Measurements from ENCODE around the gene NUP107. TPM values are rescaled to one million over a fixed set of nuclear protein-coding genes. Genes with fewer than 3 reads are reported as not detected.
A peak's percentile ranks its signal among the peaks of the same experiment; 100 is the strongest.
"Not testable (repeated sequence)": the region's sequence is repeated elsewhere in the genome, so short reads cannot be mapped to it uniquely, and the experiment has no call there.

Gene NUP107
- 100 to 1,000 TPM; 106 to 134 TPM for total RNA-seq

GRCh38 chr12:68686595-68687521 lies at the start of gene NUP107:
Gene NUP107 (plus strand): TSS chr12:68686978. CDS start chr12:68687066, 88 bp downstream.
- no peaks in the 10 kb centered on the region for H3K27me3 Mint-ChIP-seq
- peaks cover 11% of the 10 kb centered on the region for H3K4me1 Mint-ChIP-seq
- H3K36me3 Mint-ChIP-seq (ENCODE audit: low read depth): peaks cover 34% of the 10 kb centered on the region
- peak within 1 kb of the TSS; percentile 97 for H3K27ac Mint-ChIP-seq
- H3K4me3 Mint-ChIP-seq: peak within 1 kb of the TSS; percentile 95
- ATAC-seq (replicated peaks): peak; percentile 95
- H3K9me3 Mint-ChIP-seq: no peaks in the 10 kb centered on the region

- not testable (repeated sequence) for H3K4me3 Mint-ChIP-seq; H3K27me3 Mint-ChIP-seq; H3K27ac Mint-ChIP-seq; H3K9me3 Mint-ChIP-seq; ATAC-seq (replicated peaks)
- peaks cover 75% of the 10 kb centered on the region for H3K36me3 Mint-ChIP-seq (ENCODE audit: low read depth)
- H3K4me1 Mint-ChIP-seq: peaks cover 50% of the 10 kb centered on the region
Measured at GRCh38 chr12:68637439-68637838, 49.3 kb upstream of the NUP107 start.

GRCh38 chr12:68638171-68638570 lies 48.6 kb upstream of the NUP107 start:
- peaks cover 42% of the 10 kb centered on the region for H3K4me1 Mint-ChIP-seq
- no peak for ATAC-seq (replicated peaks)
- peak overlapping the region; percentile 10 for H3K4me3 Mint-ChIP-seq
- H3K9me3 Mint-ChIP-seq: no peaks in the 10 kb centered on the region
- no peaks in the 10 kb centered on the region for H3K27me3 Mint-ChIP-seq
- peaks cover 75% of the 10 kb centered on the region for H3K36me3 Mint-ChIP-seq (ENCODE audit: low read depth)
- no peak overlapping the region for H3K27ac Mint-ChIP-seq

GRCh38 chr12:68638721-68639395 lies 47.9 kb upstream of the NUP107 start:
- ATAC-seq (replicated peaks): no peak
- H3K36me3 Mint-ChIP-seq (ENCODE audit: low read depth): peaks cover 72% of the 10 kb centered on the region
- H3K4me1 Mint-ChIP-seq: peaks cover 37% of the 10 kb centered on the region
- H3K27ac Mint-ChIP-seq: peak overlapping the region; percentile 46
- peak overlapping the region; percentile 58 for H3K4me3 Mint-ChIP-seq
- H3K9me3 Mint-ChIP-seq: no peaks in the 10 kb centered on the region
- H3K27me3 Mint-ChIP-seq: no peaks in the 10 kb centered on the region

GRCh38 chr12:68639396-68639767 lies 47.4 kb upstream of the NUP107 start:
- H3K4me3 Mint-ChIP-seq: peak overlapping the region; percentile 58
- ATAC-seq (replicated peaks): no peak
- peaks cover 71% of the 10 kb centered on the region for H3K36me3 Mint-ChIP-seq (ENCODE audit: low read depth)
- H3K27me3 Mint-ChIP-seq: no peaks in the 10 kb centered on the region
- H3K9me3 Mint-ChIP-seq: no peaks in the 10 kb centered on the region
- H3K4me1 Mint-ChIP-seq: peaks cover 32% of the 10 kb centered on the region
- H3K27ac Mint-ChIP-seq: peak overlapping the region; percentile 46

- H3K9me3 Mint-ChIP-seq: no peaks in the 10 kb centered on the region
- ATAC-seq (replicated peaks): peak; percentile 97
Measured at GRCh38 chr12:68641138-68641537, 45.6 kb upstream of the NUP107 start.

GRCh38 chr12:68646484-68646883 lies 40.3 kb upstream of the NUP107 start:
- peaks cover 19% of the 10 kb centered on the region for H3K4me1 Mint-ChIP-seq
- no peaks in the 10 kb centered on the region for H3K27me3 Mint-ChIP-seq
- no peak overlapping the region for H3K4me3 Mint-ChIP-seq
- H3K36me3 Mint-ChIP-seq (ENCODE audit: low read depth): peaks cover 89% of the 10 kb centered on the region
- ATAC-seq (replicated peaks): no peak
- no peaks in the 10 kb centered on the region for H3K9me3 Mint-ChIP-seq
- H3K27ac Mint-ChIP-seq: no peak overlapping the region

More at GRCh38 chr12:68641138-68641537, 45.6 kb upstream of the NUP107 start:
- peak overlapping the region; percentile 29 for H3K27ac Mint-ChIP-seq
- peaks cover 71% of the 10 kb centered on the region for H3K36me3 Mint-ChIP-seq (ENCODE audit: low read depth)
- H3K4me3 Mint-ChIP-seq: peak overlapping the region; percentile 58
- H3K27me3 Mint-ChIP-seq: no peaks in the 10 kb centered on the region
- peaks cover 35% of the 10 kb centered on the region for H3K4me1 Mint-ChIP-seq

- Mint-ChIP-seq H3K4me1 (peaks cover 14% of the 10 kb centered on the region), H3K27ac (peak overlapping the region; percentile 92), H3K9me3 (no peaks in the 10 kb centered on the region), H3K4me3 (peak overlapping the region; percentile 59), H3K27me3 (no peaks in the 10 kb centered on the region), H3K36me3 (ENCODE audit: low read depth) (peaks cover 89% of the 10 kb centered on the region)
- no peak for ATAC-seq (replicated peaks)
Measured at GRCh38 chr12:68647507-68647906, 39.3 kb upstream of the NUP107 start.

GRCh38 chr12:68648179-68648578 lies 38.6 kb upstream of the NUP107 start:
- Mint-ChIP-seq H3K27me3 (no peaks in the 10 kb centered on the region), H3K9me3 (no peaks in the 10 kb centered on the region), H3K36me3 (ENCODE audit: low read depth) (peaks cover 90% of the 10 kb centered on the region), H3K4me3 (peak overlapping the region; percentile 59), H3K27ac (peak overlapping the region; percentile 92), H3K4me1 (peaks cover 14% of the 10 kb centered on the region)
- ATAC-seq (replicated peaks): peak; percentile 95

- no peak for ATAC-seq (replicated peaks)
- Mint-ChIP-seq H3K4me3 (no peak overlapping the region), H3K27ac (peak overlapping the region; percentile 61), H3K27me3 (no peaks in the 10 kb centered on the region), H3K9me3 (no peaks in the 10 kb centered on the region), H3K4me1 (peaks cover 6% of the 10 kb centered on the region), H3K36me3 (ENCODE audit: low read depth) (peaks cover 61% of the 10 kb centered on the region)
Measured at GRCh38 chr12:68665016-68665569, 21.7 kb upstream of the NUP107 start.

- no peaks in the 10 kb centered on the region for H3K27me3 Mint-ChIP-seq
- ATAC-seq (replicated peaks): no peak
- H3K4me1 Mint-ChIP-seq: peaks cover 15% of the 10 kb centered on the region
- no peak overlapping the region for H3K4me3 Mint-ChIP-seq
- H3K9me3 Mint-ChIP-seq: no peaks in the 10 kb centered on the region
- H3K27ac Mint-ChIP-seq: peak overlapping the region; percentile 60
- peaks cover 44% of the 10 kb centered on the region for H3K36me3 Mint-ChIP-seq (ENCODE audit: low read depth)
Measured at GRCh38 chr12:68667291-68667690, 19.5 kb upstream of the NUP107 start.

GRCh38 chr12:68667896-68668295 lies 18.9 kb upstream of the NUP107 start:
- no peak overlapping the region for H3K27ac Mint-ChIP-seq
- no peaks in the 10 kb centered on the region for H3K27me3 Mint-ChIP-seq
- no peaks in the 10 kb centered on the region for H3K9me3 Mint-ChIP-seq
- peaks cover 38% of the 10 kb centered on the region for H3K36me3 Mint-ChIP-seq (ENCODE audit: low read depth)
- no peak for ATAC-seq (replicated peaks)
- H3K4me1 Mint-ChIP-seq: peaks cover 15% of the 10 kb centered on the region
- no peak overlapping the region for H3K4me3 Mint-ChIP-seq

GRCh38 chr12:68671179-68671578 lies 15.6 kb upstream of the NUP107 start:
- H3K36me3 Mint-ChIP-seq (ENCODE audit: low read depth): peaks cover 10% of the 10 kb centered on the region
- H3K9me3 Mint-ChIP-seq: no peaks in the 10 kb centered on the region
- H3K4me1 Mint-ChIP-seq: peaks cover 31% of the 10 kb centered on the region
- no peak for ATAC-seq (replicated peaks)
- peak overlapping the region; percentile 1 for H3K4me3 Mint-ChIP-seq
- peak overlapping the region; percentile 14 for H3K27ac Mint-ChIP-seq
- H3K27me3 Mint-ChIP-seq: no peaks in the 10 kb centered on the region

GRCh38 chr12:68673788-68674187 lies 13.0 kb upstream of the NUP107 start:
- Mint-ChIP-seq H3K27me3 (no peaks in the 10 kb centered on the region), H3K4me3 (peak overlapping the region; percentile 54), H3K27ac (peak overlapping the region; percentile 68), H3K4me1 (peaks cover 25% of the 10 kb centered on the region), H3K9me3 (no peaks in the 10 kb centered on the region), H3K36me3 (ENCODE audit: low read depth) (no peaks in the 10 kb centered on the region)
- peak; percentile 61 for ATAC-seq (replicated peaks)

Measured in activated T-helper 17 cell treated with anti-CD3 and anti-CD28 coated beads, Interleukin-2, amount 50 U/mL, for 72 hours (primary cell).